ENCODE measurements around the gene CCDC122. TPM values are rescaled to one million over a fixed set of nuclear protein-coding genes. Genes with fewer than 3 reads are reported as not detected.

Gene CCDC122
- total RNA-seq, 1 experiment from 2014 or later = 6.2 TPM

GRCh38 chr13:43916828-43917227, 37.3 kb upstream of the CCDC122 start:
- Mint-ChIP-seq H3K4me1 (ENCODE audit: low read depth, unreplicated experiment) (no peaks in the 10 kb centered on the region), H3K27ac (ENCODE audit: unreplicated experiment) (no peak overlapping the region), H3K4me3 (ENCODE audit: low read depth, unreplicated experiment) (no peak overlapping the region), H3K9me3 (ENCODE audit: low read depth, unreplicated experiment) (no peaks in the 10 kb centered on the region), H3K27me3 (ENCODE audit: unreplicated experiment) (no peaks in the 10 kb centered on the region), H3K36me3 (ENCODE audit: insufficient read depth, unreplicated experiment) (no peaks in the 10 kb centered on the region)
- BruUV-seq (replicated peaks) = no TSS peak
- TF ChIP-seq CTCF (IDR thresholded peaks at IDR 0.05; ENCODE audit: unreplicated experiment) = no peak
- intact Hi-C loops (cut with micrococcal nuclease; ENCODE audit: unreplicated experiment) = no loop called here
- DNase-seq = no peak
- CTCF ChIA-PET = no interaction called here

- Mint-ChIP-seq H3K4me1 (ENCODE audit: low read depth, unreplicated experiment) (no peaks in the 10 kb centered on the region), H3K4me3 (ENCODE audit: low read depth, unreplicated experiment) (no peak overlapping the region), H3K9me3 (ENCODE audit: low read depth, unreplicated experiment) (no peaks in the 10 kb centered on the region), H3K36me3 (ENCODE audit: insufficient read depth, unreplicated experiment) (no peaks in the 10 kb centered on the region), H3K27me3 (ENCODE audit: unreplicated experiment) (no peaks in the 10 kb centered on the region), H3K27ac (ENCODE audit: unreplicated experiment) (no peak overlapping the region)
- intact Hi-C loops (cut with micrococcal nuclease; ENCODE audit: unreplicated experiment) = no loop called here
- no peak for DNase-seq
- CTCF ChIA-PET = no interaction called here
- no TSS peak for BruUV-seq (replicated peaks)
- no peak for TF ChIP-seq CTCF (IDR thresholded peaks at IDR 0.05; ENCODE audit: unreplicated experiment)
These were observed 35.9 kb upstream of the CCDC122 start for GRCh38 chr13:43915451-43915850.

GRCh38 chr13:43911871-43912270, 32.3 kb upstream of the CCDC122 start:
- TF ChIP-seq CTCF (IDR thresholded peaks at IDR 0.05; ENCODE audit: unreplicated experiment) = no peak
- peaks cover 18% of the 10 kb centered on the region for H3K4me1 Mint-ChIP-seq (ENCODE audit: low read depth, unreplicated experiment)
- no peak for DNase-seq
- no peaks in the 10 kb centered on the region for H3K27me3 Mint-ChIP-seq (ENCODE audit: unreplicated experiment)
- H3K27ac Mint-ChIP-seq (ENCODE audit: unreplicated experiment) = no peak overlapping the region
- no peaks in the 10 kb centered on the region for H3K9me3 Mint-ChIP-seq (ENCODE audit: low read depth, unreplicated experiment)
- no peak overlapping the region for H3K4me3 Mint-ChIP-seq (ENCODE audit: low read depth, unreplicated experiment)
- no peaks in the 10 kb centered on the region for H3K36me3 Mint-ChIP-seq (ENCODE audit: insufficient read depth, unreplicated experiment)
- CTCF ChIA-PET = no interaction called here
- intact Hi-C loops (cut with micrococcal nuclease; ENCODE audit: unreplicated experiment) = no loop called here
- no TSS peak for BruUV-seq (replicated peaks)

- intact Hi-C loops (cut with micrococcal nuclease; ENCODE audit: unreplicated experiment) = no loop called here
- Mint-ChIP-seq H3K9me3 (ENCODE audit: low read depth, unreplicated experiment) (no peaks in the 10 kb centered on the region), H3K4me3 (ENCODE audit: low read depth, unreplicated experiment) (no peak overlapping the region), H3K4me1 (ENCODE audit: low read depth, unreplicated experiment) (peaks cover 18% of the 10 kb centered on the region), H3K27me3 (ENCODE audit: unreplicated experiment) (no peaks in the 10 kb centered on the region), H3K36me3 (ENCODE audit: insufficient read depth, unreplicated experiment) (no peaks in the 10 kb centered on the region), H3K27ac (ENCODE audit: unreplicated experiment) (no peak overlapping the region)
- no peak for TF ChIP-seq CTCF (IDR thresholded peaks at IDR 0.05; ENCODE audit: unreplicated experiment)
- CTCF ChIA-PET = no interaction called here
- DNase-seq = peak; percentile 0
- no TSS peak for BruUV-seq (replicated peaks)
These were observed 31.7 kb upstream of the CCDC122 start for GRCh38 chr13:43911278-43911677.

- no peak for DNase-seq
- H3K4me1 Mint-ChIP-seq (ENCODE audit: low read depth, unreplicated experiment) = peaks cover 18% of the 10 kb centered on the region
- no peaks in the 10 kb centered on the region for H3K36me3 Mint-ChIP-seq (ENCODE audit: insufficient read depth, unreplicated experiment)
- no peak overlapping the region for H3K27ac Mint-ChIP-seq (ENCODE audit: unreplicated experiment)
- H3K4me3 Mint-ChIP-seq (ENCODE audit: low read depth, unreplicated experiment) = no peak overlapping the region
- no peaks in the 10 kb centered on the region for H3K9me3 Mint-ChIP-seq (ENCODE audit: low read depth, unreplicated experiment)
- TF ChIP-seq CTCF (IDR thresholded peaks at IDR 0.05; ENCODE audit: unreplicated experiment) = no peak
- CTCF ChIA-PET = no interaction called here
- no TSS peak for BruUV-seq (replicated peaks)
- no peaks in the 10 kb centered on the region for H3K27me3 Mint-ChIP-seq (ENCODE audit: unreplicated experiment)
- intact Hi-C loops (cut with micrococcal nuclease; ENCODE audit: unreplicated experiment) = no loop called here
These were observed 31.3 kb upstream of the CCDC122 start for GRCh38 chr13:43910856-43911255.

All from Calu3 (cell line).